ENCODE data around the gene TBX19.

GRCh38 chr1:168340781-168341482, 60.3 kb downstream of the TBX19 start:
- TF ChIP-seq CTCF (IDR thresholded peaks at IDR 0.05; ENCODE audit: low read depth, low read length): no peak
- no peak for TF ChIP-seq POLR2A (IDR thresholded peaks at IDR 0.05; ENCODE audit: extremely low read depth, insufficient read length)
- TF ChIP-seq MAX (IDR thresholded peaks at IDR 0.05; ENCODE audit: low read depth, low read length): no peak
